Skeletal muscle satellite cell (primary cell): ENCODE results near the gene VAV3.
"Not testable (repeated sequence)": the region's sequence is repeated elsewhere in the genome, so short reads cannot be mapped to it uniquely, and the experiment has no call there.

ENCODE experiments used
- H3K27me3 ChIP-seq: 2 replicates; pipeline ENCODE4 v1.7.0; 2013; ENCODE audit warnings: low read length; ENCODE audit not compliant: control insufficient read depth, insufficient read depth
- H3K36me3 ChIP-seq: 2 replicates; pipeline ENCODE4 v1.7.0; 2013; ENCODE audit warnings: mild to moderate bottlenecking, control low read depth, low read length; ENCODE audit not compliant: insufficient read depth
- H3K4me1 ChIP-seq: 2 replicates; pipeline ENCODE4 v1.7.0; 2013; ENCODE audit warnings: low read length; ENCODE audit not compliant: control insufficient read depth, insufficient read depth
- H3K4me2 ChIP-seq: 2 replicates; pipeline ENCODE4 v1.7.0; 2013; ENCODE audit warnings: mild to moderate bottlenecking, low read length
- H3K4me3 ChIP-seq: 2 replicates; pipeline ENCODE4 v1.7.0; 2013; ENCODE audit warnings: low read length
- H3K9ac ChIP-seq: 2 replicates; pipeline ENCODE4 v1.7.0; 2013; ENCODE audit warnings: mild to moderate bottlenecking, low read depth, low read length, moderate library complexity
- H3K9me3 ChIP-seq: replicated peaks from 2 replicates; pipeline ENCODE4 v1.7.0; 2013; ENCODE audit warnings: mild to moderate bottlenecking, control low read depth, low read length

Gene VAV3

DNA sequence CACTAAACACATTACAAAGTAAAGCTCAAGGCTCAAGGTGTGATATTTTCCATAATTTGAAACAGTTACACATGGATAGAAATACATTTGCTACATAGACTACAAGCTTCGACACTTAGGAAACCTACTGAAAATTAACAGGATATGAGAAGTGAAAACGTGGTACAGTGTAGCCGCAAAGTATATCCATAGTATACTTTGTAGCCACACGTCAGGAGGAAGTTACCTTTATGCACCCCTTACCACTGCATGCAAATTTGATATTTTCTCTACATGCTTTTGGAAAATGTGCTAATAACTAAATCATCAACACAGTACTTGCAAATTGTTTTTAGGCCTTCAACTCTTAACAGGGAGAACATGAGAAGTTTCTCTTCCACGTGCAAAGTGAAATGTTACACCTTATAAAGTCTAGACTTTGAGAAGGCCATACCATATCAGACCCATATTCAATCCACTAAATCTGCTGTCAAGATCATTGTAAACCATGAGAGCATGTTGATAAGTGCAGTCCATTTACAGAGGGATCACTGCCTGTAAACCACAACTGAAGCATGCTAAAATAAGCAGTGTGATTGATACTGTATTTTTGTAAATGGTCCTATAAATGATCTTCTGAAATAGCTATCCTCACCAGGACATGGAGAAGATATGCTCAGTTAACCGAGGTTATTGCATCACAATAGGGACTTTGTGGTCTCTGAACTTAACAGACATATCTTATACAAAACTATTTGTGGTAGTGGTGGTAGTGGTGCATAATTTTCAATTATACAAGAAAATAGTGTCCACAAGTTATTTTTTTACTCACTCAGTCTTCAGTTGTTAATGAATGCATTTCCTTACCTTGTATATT is 64.7 kb downstream of the VAV3 start:
- Histone ChIP-seq H3K36me3 (no peaks in the 10 kb centered on the region), H3K4me2 (no peak overlapping the region), H3K9ac (no peak overlapping the region), H3K27me3 (no peaks in the 10 kb centered on the region), H3K4me1 (no peaks in the 10 kb centered on the region), H3K9me3 (no peaks in the 10 kb centered on the region), H3K4me3 (no peak overlapping the region)

GRCh38 chr1:107899655-107900054 is 65.3 kb downstream of the VAV3 start:
- no peak overlapping the region for H3K4me3 ChIP-seq
- no peaks in the 10 kb centered on the region for H3K4me1 ChIP-seq
- H3K4me2 ChIP-seq: no peak overlapping the region
- no peak overlapping the region for H3K9ac ChIP-seq
- H3K9me3 ChIP-seq: no peaks in the 10 kb centered on the region
- H3K27me3 ChIP-seq: no peaks in the 10 kb centered on the region
- H3K36me3 ChIP-seq: no peaks in the 10 kb centered on the region

- H3K9me3 ChIP-seq: no peaks in the 10 kb centered on the region
- no peaks in the 10 kb centered on the region for H3K36me3 ChIP-seq
- no peak overlapping the region for H3K4me2 ChIP-seq
- H3K4me1 ChIP-seq: no peaks in the 10 kb centered on the region
- no peak overlapping the region for H3K4me3 ChIP-seq
- H3K27me3 ChIP-seq: no peaks in the 10 kb centered on the region
- no peak overlapping the region for H3K9ac ChIP-seq
Observed at GRCh38 chr1:107897438-107898345, 67.3 kb downstream of the VAV3 start.

DNA sequence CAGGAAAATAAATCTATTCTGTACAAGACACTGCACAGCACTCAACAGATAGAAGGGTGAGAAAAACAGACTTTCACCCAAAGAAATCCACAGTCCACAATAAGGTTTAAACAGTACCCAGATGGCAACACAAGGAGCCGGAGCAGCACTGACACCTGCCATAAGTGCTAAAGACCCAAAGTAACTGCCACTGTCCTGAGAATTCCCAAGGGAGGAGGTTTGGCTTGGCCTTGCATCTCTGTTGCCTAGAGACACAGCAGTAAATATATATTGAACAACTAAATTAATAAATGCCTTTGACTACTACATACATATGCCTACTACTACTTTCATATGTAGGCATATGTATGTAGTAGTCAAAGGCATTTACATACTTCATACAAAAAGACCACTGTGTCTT is 68.0 kb downstream of the VAV3 start:
- Histone ChIP-seq H3K9ac (no peak overlapping the region), H3K27me3 (no peaks in the 10 kb centered on the region), H3K4me3 (no peak overlapping the region), H3K36me3 (no peaks in the 10 kb centered on the region), H3K4me2 (no peak overlapping the region), H3K9me3 (no peaks in the 10 kb centered on the region), H3K4me1 (no peaks in the 10 kb centered on the region)

DNA sequence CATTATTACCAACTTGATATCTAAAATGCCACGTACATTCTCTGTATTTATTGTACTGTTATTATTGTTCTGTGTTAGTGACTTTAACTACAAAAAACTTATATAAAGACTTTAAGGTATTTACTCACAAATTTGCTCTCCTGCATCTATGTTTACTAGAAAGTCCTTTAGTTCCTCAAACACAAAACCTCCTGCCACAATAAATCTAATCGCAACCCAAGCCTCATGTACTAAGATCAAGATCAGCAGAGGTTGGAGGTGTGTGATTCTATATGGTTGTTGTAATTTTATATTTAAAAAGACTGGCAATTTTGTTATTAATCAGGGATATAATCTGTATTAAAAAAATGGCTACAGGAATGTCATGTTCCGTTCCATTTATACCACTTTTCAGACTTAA is 68.6 kb downstream of the VAV3 start:
- no peaks in the 10 kb centered on the region for H3K4me1 ChIP-seq
- H3K4me3 ChIP-seq: no peak overlapping the region

DNA sequence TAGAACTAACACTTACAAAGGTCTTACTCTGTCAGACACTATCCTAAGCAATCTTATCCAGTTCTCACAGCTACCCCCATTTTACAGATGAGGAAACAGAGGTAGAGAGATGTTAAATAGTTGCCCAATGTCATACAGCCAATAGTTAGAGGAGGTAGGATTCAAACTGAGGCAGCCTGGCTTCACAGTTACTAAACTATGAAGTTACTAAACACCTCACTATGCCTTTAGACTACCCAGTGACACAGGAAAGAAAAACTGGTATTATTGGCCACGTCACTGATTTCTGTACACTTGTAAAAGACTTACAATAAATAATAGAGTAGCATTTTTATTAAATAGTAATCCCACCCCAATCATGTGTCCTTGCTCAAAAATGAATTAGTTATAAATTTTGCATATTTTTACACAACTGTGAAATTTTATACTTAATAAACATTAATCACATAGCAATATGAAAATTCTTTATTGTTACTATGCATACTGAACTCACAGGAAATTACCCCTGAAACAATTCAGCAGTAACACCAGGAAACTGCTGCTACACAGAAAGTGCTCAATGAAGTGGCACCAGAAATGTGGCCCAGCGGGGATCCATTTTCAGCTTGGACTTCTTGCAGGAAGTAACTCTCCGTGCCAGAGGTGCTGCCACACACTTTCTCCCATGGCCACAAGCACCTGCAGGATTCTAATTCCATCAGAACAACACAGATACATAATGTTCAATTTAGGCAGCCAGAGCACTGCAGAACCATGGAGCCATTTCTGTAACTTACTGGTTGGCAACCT is 69.4 kb downstream of the VAV3 start:
- H3K4me2 ChIP-seq: no peak overlapping the region
- H3K4me3 ChIP-seq: no peak overlapping the region
- H3K9me3 ChIP-seq: no peaks in the 10 kb centered on the region
- no peak overlapping the region for H3K9ac ChIP-seq
- H3K4me1 ChIP-seq: no peaks in the 10 kb centered on the region
- no peaks in the 10 kb centered on the region for H3K36me3 ChIP-seq
- no peaks in the 10 kb centered on the region for H3K27me3 ChIP-seq

More for the DNA sequence above, 68.6 kb downstream of the VAV3 start:
- Histone ChIP-seq H3K9me3 (no peaks in the 10 kb centered on the region), H3K36me3 (no peaks in the 10 kb centered on the region), H3K27me3 (no peaks in the 10 kb centered on the region), H3K9ac (no peak overlapping the region), H3K4me2 (no peak overlapping the region)

- Histone ChIP-seq H3K9ac (no peak overlapping the region), H3K4me3 (no peak overlapping the region), H3K36me3 (no peaks in the 10 kb centered on the region), H3K4me2 (no peak overlapping the region), H3K9me3 (no peaks in the 10 kb centered on the region), H3K4me1 (no peaks in the 10 kb centered on the region), H3K27me3 (no peaks in the 10 kb centered on the region)
Observed at GRCh38 chr1:107894605-107895004, 70.4 kb downstream of the VAV3 start.

GRCh38 chr1:107893350-107893749 is 71.6 kb downstream of the VAV3 start:
- H3K4me1 ChIP-seq, H3K27me3 ChIP-seq, H3K4me2 ChIP-seq, H3K9ac ChIP-seq, H3K9me3 ChIP-seq, H3K36me3 ChIP-seq, H3K4me3 ChIP-seq: not testable (repeated sequence)

DNA sequence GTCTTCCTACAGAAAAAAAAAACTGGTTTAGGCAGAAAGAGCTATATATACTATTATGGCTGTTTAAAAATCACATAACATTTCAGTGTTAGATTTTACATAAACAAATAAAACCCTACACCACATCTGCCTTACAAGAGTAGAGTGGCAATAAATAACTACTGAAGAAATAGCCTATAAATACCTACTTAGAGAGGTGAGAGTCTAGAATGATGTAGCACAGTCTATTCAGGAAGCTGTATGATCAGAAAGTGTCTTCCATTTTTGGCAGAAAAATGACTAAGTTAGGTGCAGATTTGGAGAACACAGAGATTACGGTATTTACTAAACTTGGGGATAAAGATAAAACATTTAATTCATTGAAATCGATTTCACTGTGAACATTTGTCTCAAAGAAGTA is 75.5 kb downstream of the VAV3 start:
- Histone ChIP-seq H3K27me3 (no peaks in the 10 kb centered on the region), H3K9ac (no peak overlapping the region), H3K9me3 (no peaks in the 10 kb centered on the region), H3K4me2 (no peak overlapping the region), H3K36me3 (no peaks in the 10 kb centered on the region), H3K4me1 (no peaks in the 10 kb centered on the region), H3K4me3 (no peak overlapping the region)

- Histone ChIP-seq H3K4me3 (no peak overlapping the region), H3K4me1 (peaks cover 6% of the 10 kb centered on the region), H3K36me3 (no peaks in the 10 kb centered on the region), H3K9me3 (no peaks in the 10 kb centered on the region), H3K4me2 (no peak overlapping the region), H3K27me3 (no peaks in the 10 kb centered on the region), H3K9ac (no peak overlapping the region)
Observed at GRCh38 chr1:107883562-107883961, 81.4 kb downstream of the VAV3 start.

GRCh38 chr1:107879927-107880326 is 85.1 kb downstream of the VAV3 start:
- H3K4me3 ChIP-seq: no peak overlapping the region
- no peak overlapping the region for H3K4me2 ChIP-seq
- no peaks in the 10 kb centered on the region for H3K9me3 ChIP-seq
- H3K36me3 ChIP-seq: no peaks in the 10 kb centered on the region
- H3K9ac ChIP-seq: no peak overlapping the region
- H3K27me3 ChIP-seq: no peaks in the 10 kb centered on the region
- H3K4me1 ChIP-seq: peaks cover 17% of the 10 kb centered on the region
